CD4-positive, alpha-beta T cell treated with Interleukin-6 at 100 ng/mL for 8 hours (primary cell): ENCODE data around the gene PCDH15.
"Not testable (repeated sequence)": the region's sequence is repeated elsewhere in the genome, so short reads cannot be mapped to it uniquely, and the experiment has no call there.

Experiments
- DNase-seq: peaks from one replicate; pipeline ENCODE4 v3.0.0-alpha.2; 2020; ENCODE audit warnings: mixed read lengths, low spot score

Gene PCDH15

DNA sequence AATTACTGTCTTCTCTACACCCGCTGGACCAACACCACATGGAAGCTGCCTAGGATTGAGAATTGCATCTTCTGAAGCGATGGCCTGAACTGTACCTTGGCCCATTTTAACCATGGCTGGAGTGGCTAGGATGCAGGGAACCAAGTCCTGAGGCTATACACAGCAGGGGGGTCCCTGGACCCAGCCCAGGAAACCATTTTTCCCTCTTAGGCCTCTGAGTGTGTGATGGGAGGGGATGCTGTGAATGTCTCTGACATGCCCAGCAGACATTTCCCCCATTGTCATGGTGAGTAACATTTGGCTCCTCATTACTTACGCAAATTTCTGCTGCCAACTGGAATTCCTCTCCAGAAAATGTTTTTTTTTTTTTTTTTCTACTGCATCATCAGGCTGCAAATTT is 822.7 kb downstream of the PCDH15 start:
- DNase-seq = no peak

DNA sequence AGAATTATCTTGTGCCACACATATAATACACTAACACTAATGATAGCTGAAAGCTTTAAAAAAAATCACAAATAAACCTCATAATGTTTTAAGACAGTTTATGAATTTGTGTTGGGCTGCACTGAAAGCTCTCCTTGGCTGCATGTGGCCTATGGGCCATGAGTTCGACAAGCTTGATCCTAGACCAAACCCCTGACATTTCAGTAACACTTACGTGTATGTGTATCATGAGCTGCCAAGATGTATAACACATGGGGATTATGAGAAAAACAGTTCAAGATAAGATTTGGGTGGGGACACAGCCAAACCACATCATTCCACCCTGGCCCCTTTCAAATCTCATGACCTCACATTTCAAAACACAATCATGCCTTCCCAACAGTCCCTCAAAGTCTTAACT is 823.8 kb downstream of the PCDH15 start:
- DNase-seq = no peak

DNA sequence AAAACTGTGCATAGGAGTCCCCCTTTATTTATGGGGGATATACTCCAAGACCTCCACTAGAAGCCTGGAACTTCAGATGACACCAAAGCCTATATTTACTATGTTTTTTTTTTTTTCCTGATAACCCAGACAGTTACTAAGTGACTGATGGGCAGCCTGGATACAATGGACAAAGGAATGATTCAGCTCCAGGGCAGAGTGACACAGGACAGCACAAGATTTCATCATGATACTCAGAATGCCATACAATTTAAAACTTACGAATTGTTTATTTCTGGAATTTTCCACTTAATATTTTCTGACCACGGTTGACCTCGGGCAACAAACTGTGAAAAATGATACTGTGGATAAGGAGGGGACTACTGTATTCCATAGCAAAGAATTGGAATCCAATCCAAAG is 843.6 kb downstream of the PCDH15 start:
- DNase-seq = no peak

DNA sequence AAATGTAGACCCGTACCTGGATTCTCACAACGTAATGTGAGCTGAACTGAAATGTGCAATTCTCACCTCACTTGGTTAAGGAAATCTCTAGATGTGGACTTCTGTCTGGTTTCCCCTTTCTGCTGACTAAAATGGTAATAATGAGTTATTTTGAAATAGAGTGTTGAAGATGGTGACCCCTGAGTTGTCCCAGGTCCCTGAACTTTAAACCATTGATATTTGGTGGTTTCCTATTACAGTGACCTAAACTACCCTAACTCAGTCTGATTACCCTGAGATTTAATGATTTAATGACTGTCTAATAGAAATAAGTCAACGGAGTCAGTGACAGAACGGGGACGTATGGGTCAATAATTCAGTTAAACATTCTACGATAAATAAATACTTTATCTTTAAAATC is 845.9 kb downstream of the PCDH15 start:
- DNase-seq = no peak

DNA sequence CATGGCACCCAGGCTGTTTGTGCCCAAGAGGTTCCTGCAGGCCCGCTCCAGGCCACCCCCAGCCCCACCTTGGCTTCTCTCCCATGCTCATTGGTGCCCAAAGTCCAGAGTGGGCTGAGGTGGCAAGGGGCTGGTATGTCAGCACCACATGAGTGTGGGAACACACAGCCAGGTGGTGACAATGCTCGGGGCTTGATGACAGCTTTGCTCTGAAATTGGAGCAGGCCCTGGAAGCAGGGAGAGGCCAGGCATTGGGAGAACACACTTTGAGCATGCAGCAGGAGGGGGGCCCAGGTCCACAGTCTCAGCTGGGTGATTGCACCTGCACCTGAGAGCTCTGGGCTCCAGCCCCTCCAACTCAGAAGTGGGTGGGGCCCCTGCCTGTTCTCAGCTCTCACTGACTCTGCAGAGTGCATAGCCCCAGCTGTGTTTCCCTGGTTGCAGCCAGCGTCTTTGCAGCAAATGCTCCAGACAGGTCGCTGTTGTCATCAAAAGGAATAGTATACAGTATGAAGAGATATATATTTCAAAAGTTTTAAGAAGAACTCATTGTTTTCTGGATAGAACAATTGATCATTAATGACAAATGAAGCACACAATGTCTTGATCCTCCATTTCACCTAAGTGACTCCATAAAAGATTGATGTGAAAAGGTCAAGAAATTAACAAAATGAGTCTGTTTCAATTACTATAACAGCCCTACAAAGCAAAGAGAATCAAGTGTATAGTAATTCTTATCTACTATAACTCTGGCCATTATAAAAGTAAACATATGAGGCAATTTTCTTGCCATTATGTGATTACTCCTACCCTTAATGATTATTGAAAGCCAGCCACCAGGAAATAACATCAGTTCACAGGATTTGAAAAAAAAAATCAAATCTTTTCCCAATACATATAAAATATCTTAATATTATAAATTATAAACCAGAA is 848.1 kb downstream of the PCDH15 start:
- DNase-seq = no peak

DNA sequence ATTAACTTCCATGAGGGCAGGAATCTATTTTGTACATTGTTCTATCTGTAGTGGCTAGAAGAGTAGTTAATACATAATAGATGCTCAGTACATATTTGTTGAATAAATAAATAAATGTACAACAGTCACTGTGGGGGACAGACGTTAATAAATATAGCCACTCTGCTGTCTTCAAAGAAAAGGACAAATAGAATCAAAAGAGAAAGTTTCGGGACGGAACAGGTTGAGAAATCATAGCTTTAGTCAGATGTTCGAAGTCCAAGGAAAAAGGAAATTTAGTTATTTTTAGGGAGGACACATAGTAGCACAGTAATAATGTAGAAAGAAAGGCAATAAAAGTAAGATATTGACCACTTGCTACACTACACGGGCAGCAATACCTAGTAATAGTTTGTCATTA is 861.4 kb downstream of the PCDH15 start:
- no peak for DNase-seq

DNA sequence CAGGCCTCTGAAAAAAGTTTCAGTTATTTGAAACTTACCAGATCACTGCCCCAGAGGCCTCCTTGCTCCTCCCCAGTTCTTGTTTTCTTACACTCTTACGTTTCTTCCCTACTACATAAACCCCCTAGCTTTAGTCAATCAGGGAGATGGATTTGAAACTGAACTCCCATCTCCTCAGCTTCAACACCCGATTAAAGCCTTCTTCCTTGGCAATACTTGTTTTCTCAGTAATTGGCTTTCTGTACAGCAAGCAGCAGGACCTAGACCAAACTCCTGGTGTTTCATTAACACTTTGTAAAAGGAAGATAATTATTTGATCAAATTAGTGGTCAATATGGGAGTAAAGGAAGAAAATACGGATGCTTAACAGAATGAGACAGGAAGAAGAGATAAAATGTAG is 870.4 kb downstream of the PCDH15 start:
- no peak for DNase-seq

DNA sequence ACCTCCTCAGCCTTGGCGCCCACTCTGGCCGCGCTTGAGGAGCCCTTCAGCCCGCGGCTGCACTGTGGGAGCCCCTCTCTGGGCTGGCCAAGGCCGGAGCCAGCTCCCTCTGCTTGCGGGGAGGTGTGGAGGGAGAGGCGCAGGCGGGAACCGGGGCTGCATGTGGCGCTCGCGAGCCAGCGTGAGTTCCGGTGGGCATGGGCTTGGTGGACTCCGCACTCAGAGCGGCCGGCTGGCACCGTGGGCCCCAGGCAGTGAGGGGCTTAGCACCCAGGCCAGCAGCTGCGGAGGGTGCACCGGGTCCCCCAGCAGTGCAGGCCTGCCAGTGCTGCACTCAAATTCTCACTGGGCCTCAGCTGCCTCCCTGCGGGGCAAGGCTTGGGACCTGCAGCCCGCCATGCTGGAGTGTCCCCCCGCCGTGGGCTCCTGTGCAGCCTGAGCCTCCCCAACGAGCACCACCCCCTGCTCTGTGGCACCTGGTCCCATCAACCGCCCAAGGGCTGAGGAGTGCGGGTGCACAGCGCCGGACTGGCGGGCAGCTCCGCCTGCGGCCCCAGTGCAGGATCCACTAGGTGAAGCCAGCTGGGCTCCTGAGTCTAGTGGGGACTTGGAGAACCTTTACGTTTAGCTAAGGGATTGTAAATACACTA is 876.9 kb downstream of the PCDH15 start:
- DNase-seq = not testable (repeated sequence)

DNA sequence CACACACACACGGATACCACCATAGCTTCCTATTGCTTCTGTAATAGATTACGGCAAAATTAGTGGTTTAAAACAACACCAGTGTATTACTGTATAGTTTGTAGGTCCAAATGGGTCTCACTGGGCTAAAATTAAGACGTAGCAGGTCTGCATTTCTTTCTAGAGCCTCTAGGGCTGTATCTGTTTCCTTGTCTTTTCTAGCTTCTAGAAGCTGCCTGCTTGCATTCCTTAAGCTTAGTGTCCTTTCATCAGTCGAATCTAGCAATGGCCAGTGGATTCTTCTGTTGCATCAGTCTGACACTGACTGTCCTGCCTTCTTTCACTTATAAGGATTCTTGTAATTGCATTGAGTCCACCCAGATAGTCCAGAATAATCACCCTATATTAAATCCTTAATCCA is 882.3 kb downstream of the PCDH15 start:
- DNase-seq = no peak

DNA sequence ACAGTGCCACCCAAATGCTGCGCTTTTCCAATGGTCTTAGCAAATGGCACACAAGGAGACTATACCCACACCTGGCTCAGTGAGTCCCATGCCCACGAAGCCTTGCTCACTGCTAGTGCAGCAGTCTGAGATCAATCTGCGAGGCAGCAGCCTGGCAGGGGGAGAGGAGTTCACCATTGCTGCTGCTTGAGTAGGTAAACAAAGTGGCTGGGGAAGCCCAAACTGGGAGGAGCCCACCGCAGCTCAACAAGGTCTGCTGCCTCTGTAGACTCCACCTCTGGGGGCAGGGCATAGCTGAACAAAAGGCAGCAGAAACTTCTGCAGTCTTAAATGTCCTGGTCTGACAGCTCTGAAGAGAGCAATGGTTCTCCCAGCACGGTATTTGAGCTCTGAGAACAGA is 891.2 kb downstream of the PCDH15 start:
- no peak for DNase-seq

DNA sequence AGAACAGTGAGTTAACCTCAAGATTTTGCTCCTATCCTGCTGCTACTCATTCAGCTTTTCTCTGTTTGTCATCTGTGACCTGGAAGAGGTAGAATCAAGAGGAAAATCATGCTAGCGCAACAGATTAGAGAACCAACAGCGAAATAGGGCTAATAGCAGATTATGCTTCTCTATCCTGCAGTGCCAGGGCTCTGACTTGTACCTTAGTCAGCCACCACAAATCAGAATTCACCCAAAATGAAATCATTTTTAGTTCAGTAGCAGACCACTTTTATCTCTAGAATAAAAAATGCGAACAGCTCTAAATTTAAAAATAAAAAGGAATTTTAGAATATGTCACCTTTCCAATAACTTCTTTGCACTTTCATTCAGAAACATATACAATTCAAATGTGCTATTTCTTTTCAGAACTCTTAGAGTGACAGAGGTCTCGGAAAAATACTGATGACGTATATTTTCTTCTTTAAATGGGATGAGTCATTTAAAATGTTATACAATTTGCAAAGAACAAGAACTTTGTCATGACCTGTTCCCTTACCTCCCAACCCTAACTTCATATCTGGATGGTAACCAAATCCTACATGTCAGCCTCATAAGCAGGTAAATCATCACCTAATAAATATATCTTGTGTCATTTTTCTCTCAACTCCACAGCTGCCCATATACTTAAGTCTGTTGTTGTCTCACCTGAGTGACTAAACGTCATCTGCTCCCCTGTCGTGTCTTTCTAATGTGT is 896.4 kb downstream of the PCDH15 start:
- DNase-seq = no peak

DNA sequence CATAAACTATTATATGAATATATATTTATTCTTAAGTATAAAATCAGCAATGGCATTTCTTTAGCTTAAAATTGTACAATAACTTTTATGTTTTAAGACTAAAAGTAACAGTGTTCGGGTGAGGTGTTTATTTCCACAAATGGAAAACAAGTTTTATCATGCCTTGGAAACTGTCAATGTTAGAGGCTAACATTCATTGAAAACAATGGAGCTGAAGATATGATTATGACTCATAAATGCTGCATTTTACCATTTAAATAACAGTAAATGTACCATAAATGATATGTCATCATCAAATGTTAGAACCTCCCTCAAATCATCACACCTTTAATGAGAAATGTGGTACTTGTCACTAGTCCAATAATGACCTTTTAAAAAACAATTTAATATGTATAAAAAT is 897.3 kb downstream of the PCDH15 start:
- no peak for DNase-seq

DNA sequence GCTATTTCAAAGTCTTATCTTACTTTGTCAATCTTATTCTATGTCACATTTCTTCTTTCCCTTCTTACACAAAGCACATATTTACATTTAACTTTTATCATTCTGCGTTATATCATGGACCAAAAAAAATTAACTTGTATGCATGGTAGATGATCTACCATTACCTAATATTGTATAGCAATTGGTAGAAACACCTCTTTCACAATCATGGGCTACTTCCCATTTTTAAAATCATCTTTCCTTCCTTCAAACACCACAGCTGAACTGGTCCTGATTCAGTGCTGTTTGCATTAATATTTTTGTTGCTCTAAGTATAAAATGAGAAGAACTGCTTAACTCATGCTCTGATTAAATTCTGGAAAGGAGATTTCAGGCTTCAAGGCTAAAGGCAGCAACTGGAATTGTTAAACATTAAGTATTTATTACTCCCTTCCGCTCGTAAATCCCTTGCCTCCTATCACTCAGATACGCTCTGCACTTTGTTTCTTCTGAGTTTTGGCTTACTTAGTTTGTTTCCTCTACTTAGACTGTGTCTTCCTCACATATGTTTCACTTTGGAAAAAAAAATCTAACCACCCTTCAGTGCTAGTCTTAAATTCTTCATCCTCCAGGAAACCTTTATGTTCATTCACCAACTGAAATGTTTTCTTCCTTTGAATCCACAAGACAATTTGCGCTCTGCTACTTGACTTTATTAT is 901.4 kb downstream of the PCDH15 start:
- DNase-seq = no peak

DNA sequence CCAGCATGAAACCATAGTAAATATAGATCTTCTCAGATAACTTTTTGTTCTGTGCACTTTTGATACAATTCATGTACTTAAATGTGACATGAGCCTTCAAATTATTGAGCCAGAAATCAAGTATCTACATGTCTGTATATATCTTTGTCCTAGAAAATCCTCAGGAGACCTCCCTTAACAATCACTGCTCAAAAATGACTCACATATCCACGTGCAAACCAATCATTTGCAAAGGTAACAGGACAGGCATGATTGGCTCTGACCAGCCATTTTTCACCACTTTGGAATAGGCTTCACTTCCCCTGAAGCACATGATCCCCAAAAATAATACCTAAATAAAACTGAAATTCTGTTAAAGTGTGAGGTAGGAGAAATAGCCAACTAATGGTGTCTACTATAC is 902.5 kb downstream of the PCDH15 start:
- DNase-seq = no peak

DNA sequence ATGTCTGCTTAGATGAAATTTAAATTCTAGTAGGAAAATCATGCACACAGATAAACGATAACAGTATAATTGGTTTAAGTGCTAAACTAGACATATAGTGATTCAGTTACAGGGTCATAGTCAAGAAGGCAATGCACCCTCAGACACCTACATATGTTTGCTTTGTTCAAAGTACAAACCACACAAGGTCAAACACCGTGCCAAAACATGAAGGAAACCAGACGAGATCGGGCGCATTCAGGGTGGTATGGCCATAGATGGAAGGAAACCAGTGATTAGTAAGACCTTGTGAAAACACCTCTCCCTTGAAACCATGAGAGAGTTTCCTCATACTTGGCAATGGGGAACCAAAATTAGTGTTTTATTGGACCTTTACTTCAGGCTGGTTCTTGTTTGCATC is 906.9 kb downstream of the PCDH15 start:
- no peak for DNase-seq

DNA sequence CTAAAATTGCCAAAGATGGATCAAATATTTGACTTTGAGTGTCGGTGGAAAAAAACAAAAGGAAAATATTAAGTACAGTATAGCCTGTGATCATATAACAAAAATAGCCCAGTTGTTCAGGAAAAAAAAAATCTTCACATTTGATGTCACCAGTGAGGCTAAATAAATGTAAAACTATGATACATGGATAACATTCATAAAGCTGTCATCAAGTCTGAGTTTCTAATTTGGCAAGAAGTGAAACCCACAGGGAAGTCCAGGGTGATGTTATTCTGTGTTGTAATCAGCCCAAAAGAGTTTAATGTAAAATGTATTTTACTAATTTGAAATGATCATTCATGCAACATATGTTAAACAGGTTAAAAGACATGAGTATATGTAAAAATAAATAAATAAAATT is 908.0 kb downstream of the PCDH15 start:
- no peak for DNase-seq

DNA sequence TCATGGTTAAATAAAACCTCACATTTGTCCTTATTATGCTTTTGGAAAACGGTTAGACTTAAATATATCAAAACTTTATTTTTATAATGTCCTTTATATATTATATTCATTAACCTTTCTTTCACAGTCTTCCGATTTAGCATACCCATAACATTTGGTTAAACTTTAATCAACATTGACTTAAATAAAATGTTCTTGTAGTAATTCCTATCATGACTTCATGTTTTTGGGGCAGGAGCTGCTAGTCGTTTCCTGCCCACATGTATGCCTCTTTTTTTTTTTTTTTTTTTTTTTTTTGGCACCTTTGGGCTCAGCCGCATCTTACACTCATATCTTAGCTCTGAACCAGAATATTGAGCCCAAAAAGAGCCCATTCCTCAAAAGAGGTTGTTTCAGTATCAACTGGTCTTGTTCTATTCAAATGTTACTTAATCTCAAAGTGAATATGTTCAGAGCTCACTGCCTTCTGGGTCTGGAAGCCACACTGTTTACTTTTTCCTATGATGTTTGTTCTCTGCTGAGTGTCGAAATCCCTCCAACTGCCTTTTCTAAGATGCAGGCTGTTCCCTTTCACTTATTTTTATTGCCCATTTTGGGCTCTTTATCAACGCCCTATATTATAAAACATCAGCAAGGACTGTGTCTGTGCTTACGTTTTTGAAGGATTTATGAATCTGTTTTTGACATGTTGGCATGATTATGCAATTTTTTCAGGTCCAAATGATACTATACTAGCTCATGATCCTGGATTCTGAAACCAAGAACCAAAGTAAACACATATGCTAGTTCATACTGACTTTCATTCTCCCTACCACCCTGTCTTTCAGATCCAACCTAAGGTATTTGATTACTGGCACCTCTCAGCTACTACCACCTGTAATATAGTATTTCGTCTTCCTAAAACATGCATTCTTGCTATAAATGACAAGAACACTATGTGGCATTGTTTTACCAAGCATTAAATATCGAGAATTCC is 914.4 kb downstream of the PCDH15 start:
- no peak for DNase-seq

DNA sequence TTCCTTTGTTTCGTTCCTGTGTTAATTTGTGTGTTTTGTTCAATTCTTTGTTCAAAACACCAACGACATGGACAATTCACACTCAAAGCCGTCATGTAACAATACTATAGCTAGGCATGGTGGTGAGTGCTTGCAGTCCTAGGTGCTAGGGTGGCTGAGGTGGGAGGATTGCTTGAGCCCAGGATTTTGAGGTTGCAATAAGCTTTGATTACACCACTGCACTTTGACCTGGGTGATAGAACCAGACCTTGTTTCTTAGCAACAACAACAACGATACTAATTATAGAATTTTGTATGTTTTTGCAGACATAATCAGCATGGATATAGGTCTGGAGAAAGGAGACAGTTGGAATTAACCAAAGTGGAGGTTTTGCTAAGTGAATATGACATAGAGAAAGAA is 936.2 kb downstream of the PCDH15 start:
- DNase-seq = no peak

DNA sequence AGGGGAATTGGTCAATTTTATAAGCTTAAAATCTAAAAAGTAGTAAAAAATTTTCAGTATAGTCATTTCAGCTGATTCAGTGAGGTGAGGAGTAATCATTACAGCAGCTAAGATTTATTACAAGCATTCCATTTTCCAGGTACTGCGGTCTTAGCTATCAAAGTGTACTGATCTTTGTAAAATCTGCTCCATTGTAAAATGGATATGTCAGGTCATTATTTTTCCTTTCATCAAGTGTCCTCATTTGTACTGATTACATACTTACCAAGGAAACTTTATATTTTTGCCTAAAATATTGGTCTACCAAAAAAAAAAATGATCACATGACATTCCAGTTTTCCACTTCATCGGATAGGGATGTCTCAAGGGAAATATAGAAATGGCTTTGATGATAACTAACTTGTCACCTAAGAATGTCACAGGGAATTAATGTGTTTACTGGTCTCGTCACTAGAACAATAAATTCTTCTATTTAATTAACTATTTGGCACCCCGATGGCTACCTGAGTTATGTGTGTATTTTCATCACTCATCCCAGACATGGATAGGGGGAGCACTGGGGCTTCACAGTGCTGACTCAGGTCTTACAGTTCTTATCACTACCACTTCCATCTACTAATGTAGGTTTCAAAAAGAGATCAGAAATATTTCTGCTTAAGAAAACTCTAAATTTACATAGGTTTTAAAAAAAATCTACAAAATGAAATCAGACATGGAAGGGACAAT is 948.4 kb downstream of the PCDH15 start:
- no peak for DNase-seq

DNA sequence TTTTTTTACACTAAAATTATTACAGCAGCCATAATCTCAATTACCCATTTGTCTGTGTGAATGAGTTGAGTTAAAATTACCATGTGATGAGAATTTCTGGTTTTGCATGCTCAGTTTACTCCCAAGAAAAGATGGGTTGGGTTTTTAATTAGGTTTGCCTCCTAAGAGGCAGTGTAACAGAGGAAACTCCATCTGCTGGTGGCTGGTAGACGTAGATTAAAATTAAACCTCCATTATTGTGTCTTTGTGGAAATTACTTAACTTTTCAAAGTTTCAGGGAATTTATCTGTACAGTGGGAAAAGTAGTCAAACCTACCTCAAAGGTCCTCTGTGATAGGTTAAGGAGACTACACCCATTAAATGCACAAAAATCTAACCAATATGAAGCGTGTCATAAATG is 954.2 kb downstream of the PCDH15 start:
- DNase-seq = no peak
